ENCODE measurements around the gene DOC2A. TPM values are rescaled to one million over a fixed set of nuclear protein-coding genes. Genes with fewer than 3 reads are reported as not detected.

DOC2A gene
- polyA plus RNA-seq, 1 donor from 2014 or later, result 7.3 TPM

GRCh38 chr16:29992344-29992967, 18.4 kb downstream of the DOC2A start:
- Histone ChIP-seq H3F3A (ENCODE audit: insufficient read depth, low read length, poor library complexity, severe bottlenecking) (no peaks in the 10 kb centered on the region), H3K9ac (ENCODE audit: low read length) (no peak overlapping the region), H3K79me2 (replicated peaks; ENCODE audit: insufficient read depth, low read length) (peaks cover 7% of the 10 kb centered on the region), H3K27me3 (ENCODE audit: insufficient read depth, low read depth, low read length) (no peaks in the 10 kb centered on the region), H4K20me1 (ENCODE audit: insufficient read depth) (no peaks in the 10 kb centered on the region), H3K9me3 (ENCODE audit: low read length) (no peaks in the 10 kb centered on the region), H3K36me3 (ENCODE audit: insufficient read depth, low read length) (no peaks in the 10 kb centered on the region), H3K4me3 (ENCODE audit: low read length) (no peak overlapping the region), H3K4me2 (ENCODE audit: low read length) (no peak overlapping the region), H3K27ac (ENCODE audit: low read length) (no peak overlapping the region), H2AFZ (ENCODE audit: low read depth, low read length) (no peak overlapping the region), H3K9me2 (ENCODE audit: insufficient read depth, low read length) (no peaks in the 10 kb centered on the region)
- no peak for TF ChIP-seq CTCF (IDR thresholded peaks at IDR 0.05; ENCODE audit: poor library complexity, severe bottlenecking)
- TF ChIP-seq EZH2 (IDR thresholded peaks at IDR 0.05; ENCODE audit: borderline replicate concordance, insufficient read depth, low read length, poor library complexity, severe bottlenecking), result no peak
- TF ChIP-seq POLR2AphosphoS5 (IDR thresholded peaks at IDR 0.05), result no peak
- no peak for TF ChIP-seq RAD21 (conservative IDR thresholded peaks at IDR 0.05)
- no peak for TF ChIP-seq SMC3 (conservative IDR thresholded peaks at IDR 0.05; ENCODE audit: poor library complexity)
- TF ChIP-seq REST (IDR thresholded peaks at IDR 0.05; ENCODE audit: borderline replicate concordance), result no peak
- no peak for TF ChIP-seq EP300 (conservative IDR thresholded peaks at IDR 0.05; ENCODE audit: poor library complexity, severe bottlenecking)
- no peak for TF ChIP-seq MXI1 (conservative IDR thresholded peaks at IDR 0.05; ENCODE audit: poor library complexity, severe bottlenecking)
- TF ChIP-seq TAF1 (IDR thresholded peaks at IDR 0.05; ENCODE audit: low read depth), result no peak

GRCh38 chr16:29991571-29991904, 19.3 kb downstream of the DOC2A start:
- peaks cover 3% of the 10 kb centered on the region for H3K79me2 ChIP-seq (replicated peaks; ENCODE audit: insufficient read depth, low read length)
- H3K9me2 ChIP-seq (ENCODE audit: insufficient read depth, low read length), result no peaks in the 10 kb centered on the region
- H3K4me2 ChIP-seq (ENCODE audit: low read length), result no peak overlapping the region
- no peak overlapping the region for H2AFZ ChIP-seq (ENCODE audit: low read depth, low read length)
- no peak overlapping the region for H3K4me3 ChIP-seq (ENCODE audit: low read length)
- TF ChIP-seq EP300 (conservative IDR thresholded peaks at IDR 0.05; ENCODE audit: poor library complexity, severe bottlenecking), result no peak
- no peak for TF ChIP-seq EZH2 (IDR thresholded peaks at IDR 0.05; ENCODE audit: borderline replicate concordance, insufficient read depth, low read length, poor library complexity, severe bottlenecking)
- no peak for TF ChIP-seq REST (IDR thresholded peaks at IDR 0.05; ENCODE audit: borderline replicate concordance)
- no peak for TF ChIP-seq RAD21 (conservative IDR thresholded peaks at IDR 0.05)
- no peak for TF ChIP-seq TAF1 (IDR thresholded peaks at IDR 0.05; ENCODE audit: low read depth)
- TF ChIP-seq SMC3 (conservative IDR thresholded peaks at IDR 0.05; ENCODE audit: poor library complexity), result no peak
- TF ChIP-seq POLR2AphosphoS5 (IDR thresholded peaks at IDR 0.05), result no peak
- TF ChIP-seq MXI1 (conservative IDR thresholded peaks at IDR 0.05; ENCODE audit: poor library complexity, severe bottlenecking), result no peak
- TF ChIP-seq CTCF (IDR thresholded peaks at IDR 0.05; ENCODE audit: poor library complexity, severe bottlenecking), result no peak
- H3K27ac ChIP-seq (ENCODE audit: low read length), result no peak overlapping the region
- no peaks in the 10 kb centered on the region for H3F3A ChIP-seq (ENCODE audit: insufficient read depth, low read length, poor library complexity, severe bottlenecking)
- H3K27me3 ChIP-seq (ENCODE audit: insufficient read depth, low read depth, low read length), result no peaks in the 10 kb centered on the region
- H3K9ac ChIP-seq (ENCODE audit: low read length), result no peak overlapping the region
- H3K36me3 ChIP-seq (ENCODE audit: insufficient read depth, low read length), result no peaks in the 10 kb centered on the region
- H4K20me1 ChIP-seq (ENCODE audit: insufficient read depth), result no peaks in the 10 kb centered on the region
- H3K9me3 ChIP-seq (ENCODE audit: low read length), result no peaks in the 10 kb centered on the region

All from neural cell (in vitro differentiated cells).